ENCODE data around the gene FAM20A. TPM values are rescaled to one million over a fixed set of nuclear protein-coding genes. Genes with fewer than 3 reads are reported as not detected.

FAM20A gene
- total and polyA plus RNA-seq, 7 donors, result 0.46 to 10.0 (median 5.4) TPM

DNA sequence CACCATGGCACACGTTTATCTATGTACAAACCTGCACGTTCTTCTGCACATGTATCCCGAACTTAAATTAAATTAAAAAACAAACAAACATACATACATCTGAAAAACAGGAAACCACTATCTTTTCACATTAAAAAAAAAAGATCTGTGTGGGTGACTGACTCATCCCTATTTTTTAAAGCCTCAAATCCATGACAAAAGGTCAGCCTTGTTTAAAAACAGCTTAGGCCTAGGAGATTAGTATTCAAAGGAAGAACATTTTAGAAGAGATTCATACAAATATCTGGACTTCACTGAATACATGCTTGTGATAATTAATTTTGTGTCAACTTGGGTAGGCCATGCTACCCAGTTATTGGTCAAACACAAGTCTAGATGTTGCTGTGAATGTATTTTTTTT is 93.6 kb downstream of the FAM20A start:
- peaks cover 0 to 6% (median 3%) of the 10 kb centered on the region in 4 donors for H3K4me1 ChIP-seq
- no peak overlapping the region for H3K4me3 ChIP-seq
- TF ChIP-seq POLR2AphosphoS5 (IDR thresholded peaks at IDR 0.05), result no peak
- no peak for TF ChIP-seq EP300 (IDR thresholded peaks at IDR 0.05)
- TF ChIP-seq, protein P1, sequence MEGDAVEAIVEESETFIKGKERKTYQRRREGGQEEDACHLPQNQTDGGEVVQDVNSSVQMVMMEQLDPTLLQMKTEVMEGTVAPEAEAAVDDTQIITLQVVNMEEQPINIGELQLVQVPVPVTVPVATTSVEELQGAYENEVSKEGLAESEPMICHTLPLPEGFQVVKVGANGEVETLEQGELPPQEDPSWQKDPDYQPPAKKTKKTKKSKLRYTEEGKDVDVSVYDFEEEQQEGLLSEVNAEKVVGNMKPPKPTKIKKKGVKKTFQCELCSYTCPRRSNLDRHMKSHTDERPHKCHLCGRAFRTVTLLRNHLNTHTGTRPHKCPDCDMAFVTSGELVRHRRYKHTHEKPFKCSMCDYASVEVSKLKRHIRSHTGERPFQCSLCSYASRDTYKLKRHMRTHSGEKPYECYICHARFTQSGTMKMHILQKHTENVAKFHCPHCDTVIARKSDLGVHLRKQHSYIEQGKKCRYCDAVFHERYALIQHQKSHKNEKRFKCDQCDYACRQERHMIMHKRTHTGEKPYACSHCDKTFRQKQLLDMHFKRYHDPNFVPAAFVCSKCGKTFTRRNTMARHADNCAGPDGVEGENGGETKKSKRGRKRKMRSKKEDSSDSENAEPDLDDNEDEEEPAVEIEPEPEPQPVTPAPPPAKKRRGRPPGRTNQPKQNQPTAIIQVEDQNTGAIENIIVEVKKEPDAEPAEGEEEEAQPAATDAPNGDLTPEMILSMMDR (IDR thresholded peaks at IDR 0.05), result no peak
- no peak for TF ChIP-seq POLR2A (IDR thresholded peaks at IDR 0.05)
- H3K9me3 ChIP-seq, result no peaks in the 10 kb centered on the region
- no peak overlapping the region for H3K27ac ChIP-seq
- DNase-seq, result no peak
- 82 to 85% methylated on average over 3 of the region's 3 CpGs for WGBS, 2 donors
- H3K36me3 ChIP-seq, result no peaks in the 10 kb centered on the region
- intact Hi-C loops (cut with DNase I), result no loop called here
- H3K27me3 ChIP-seq, result no peaks in the 10 kb centered on the region

DNA sequence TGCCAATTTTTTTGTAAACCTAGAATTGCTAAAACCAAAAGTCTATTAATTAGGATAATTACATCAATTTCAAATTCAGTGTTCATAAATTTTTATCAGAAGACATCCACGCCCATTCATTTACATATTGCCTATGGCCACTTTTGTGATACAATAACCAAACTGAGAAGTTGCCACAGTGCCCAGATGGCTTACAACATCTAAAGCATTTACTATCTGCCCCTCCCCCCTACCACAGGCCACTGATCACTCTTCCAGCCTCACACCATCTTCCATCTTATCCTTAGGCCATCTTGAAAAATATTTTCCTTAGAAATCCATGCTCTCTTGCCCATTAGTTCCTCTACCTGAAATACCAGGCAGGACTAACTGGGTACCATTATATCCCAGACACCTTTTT is 95.2 kb downstream of the FAM20A start:
- Histone ChIP-seq H3K36me3 (no peaks in the 10 kb centered on the region), H3K4me1 (peaks cover 0 to 1% (median 0%) of the 10 kb centered on the region in 4 donors), H3K27ac (no peak overlapping the region), H3K9me3 (no peaks in the 10 kb centered on the region), H3K27me3 (peaks cover 0 to under 1% (median 0%) of the 10 kb centered on the region in 3 donors), H3K4me3 (no peak overlapping the region)
- no peak for DNase-seq
- intact Hi-C loops (cut with DNase I), result no loop called here
- TF ChIP-seq, protein P1 (IDR thresholded peaks at IDR 0.05), result no peak
- TF ChIP-seq POLR2A (IDR thresholded peaks at IDR 0.05) (no peak), POLR2AphosphoS5 (IDR thresholded peaks at IDR 0.05) (no peak), EP300 (IDR thresholded peaks at IDR 0.05) (no peak)
- WGBS, 2 donors, result 87 to 97% methylated on average over 1 of the region's 1 CpG

DNA sequence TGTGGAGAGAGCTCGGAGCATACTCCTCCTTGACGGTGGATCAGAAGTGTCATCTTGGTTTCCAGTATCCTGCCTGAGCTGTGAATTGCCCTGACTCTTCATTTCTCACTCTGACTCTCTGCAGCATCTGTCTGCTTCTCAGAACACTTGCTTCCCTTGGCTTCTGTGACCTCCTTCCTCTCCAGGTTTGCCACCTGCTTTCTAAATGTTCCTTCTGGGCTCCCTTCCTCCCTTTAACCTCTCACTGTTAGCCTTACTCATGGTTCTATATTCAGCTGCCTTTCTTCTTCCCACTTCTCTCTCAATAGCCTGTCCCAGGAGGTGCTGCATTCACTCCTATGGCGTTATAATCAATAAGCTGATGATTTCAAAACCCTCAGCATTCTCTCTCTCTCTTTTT is 100.1 kb downstream of the FAM20A start:
- no peak for DNase-seq
- H3K27me3 ChIP-seq, result peaks cover 0 to 8% (median 0%) of the 10 kb centered on the region in 3 donors
- no peak overlapping the region for H3K4me3 ChIP-seq
- no peaks in the 10 kb centered on the region for H3K9me3 ChIP-seq
- no peaks in the 10 kb centered on the region for H3K36me3 ChIP-seq
- intact Hi-C loops (cut with DNase I), result no loop called here
- H3K4me1 ChIP-seq, result no peaks in the 10 kb centered on the region
- no peak overlapping the region for H3K27ac ChIP-seq
- WGBS, 2 donors, result 74 to 89% methylated on average over 3 of the region's 3 CpGs
- TF ChIP-seq POLR2A (IDR thresholded peaks at IDR 0.05), result no peak
- TF ChIP-seq POLR2AphosphoS5 (IDR thresholded peaks at IDR 0.05), result no peak
- TF ChIP-seq, protein P1 (IDR thresholded peaks at IDR 0.05), result no peak
- TF ChIP-seq EP300 (IDR thresholded peaks at IDR 0.05), result no peak

DNA sequence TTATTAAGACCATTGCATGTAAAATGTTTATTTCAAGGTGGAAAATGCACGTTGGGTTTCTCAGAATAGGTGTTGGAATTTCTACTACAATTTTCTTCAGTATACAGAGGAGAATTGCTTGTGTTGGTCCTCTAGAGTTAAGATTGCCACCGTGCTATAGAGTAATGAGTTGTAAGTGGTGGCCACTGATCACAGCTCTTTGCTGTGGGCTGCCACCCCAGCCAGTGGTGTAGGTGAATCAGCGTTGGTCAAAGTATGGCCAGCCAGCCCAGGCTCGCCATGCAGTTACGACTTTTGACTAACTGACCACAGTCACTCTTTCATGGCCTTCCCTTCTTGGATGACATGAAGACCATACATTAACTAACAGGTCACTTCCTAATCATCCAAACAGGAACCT is 101.6 kb downstream of the FAM20A start:
- no peak for DNase-seq
- peaks cover 0 to 8% (median 0%) of the 10 kb centered on the region in 3 donors for H3K27me3 ChIP-seq
- H3K4me1 ChIP-seq, result no peaks in the 10 kb centered on the region
- intact Hi-C loops (cut with DNase I), result no loop called here
- no peak overlapping the region for H3K27ac ChIP-seq
- no peaks in the 10 kb centered on the region for H3K36me3 ChIP-seq
- TF ChIP-seq POLR2AphosphoS5 (IDR thresholded peaks at IDR 0.05), result no peak
- WGBS, 2 donors, result 92 to 95% methylated on average over 5 of the region's 5 CpGs
- H3K4me3 ChIP-seq, result no peak overlapping the region
- no peaks in the 10 kb centered on the region for H3K9me3 ChIP-seq

DNA sequence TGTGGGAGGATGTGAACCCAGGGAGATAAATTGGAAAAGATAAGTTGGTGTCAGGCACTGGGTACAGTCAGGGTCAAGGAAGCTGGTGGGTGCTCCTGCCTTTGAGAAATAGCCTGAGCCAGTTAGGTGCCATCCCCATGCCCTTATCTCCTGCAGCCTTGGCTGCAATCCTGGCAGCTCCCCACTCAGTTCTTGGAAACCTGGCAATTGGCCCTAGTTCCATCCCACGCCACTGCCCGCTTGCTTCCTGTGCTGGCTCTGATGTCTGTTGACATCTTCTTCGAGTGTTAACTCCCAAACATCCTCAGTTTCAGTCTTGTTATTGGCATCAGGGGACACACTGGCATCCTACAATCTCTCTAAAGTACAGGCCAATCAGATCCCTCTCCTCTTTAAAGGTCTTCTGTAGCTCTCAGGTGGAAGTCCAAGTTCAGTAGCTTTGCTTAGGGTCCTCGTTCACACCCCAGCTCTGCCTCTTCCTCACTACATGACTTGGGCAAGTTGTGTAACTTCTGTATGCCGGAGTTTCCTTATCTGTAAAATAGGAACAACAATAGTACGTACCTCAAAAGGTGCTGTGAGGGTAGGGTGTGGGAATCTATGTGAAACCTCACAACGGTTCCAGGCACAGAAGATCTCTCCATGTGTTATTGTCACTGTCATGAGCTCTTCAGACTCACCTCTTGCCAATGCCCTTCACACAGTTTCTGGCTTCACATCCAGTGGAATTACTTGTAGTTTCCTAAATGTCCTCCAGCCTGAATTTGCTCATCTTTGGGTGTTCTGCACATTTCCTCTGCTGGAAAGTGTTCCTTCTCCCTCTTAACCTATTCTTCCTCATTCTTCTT is 102.5 kb downstream of the FAM20A start:
- H3K27me3 ChIP-seq, result peaks cover 0 to 8% (median 0%) of the 10 kb centered on the region in 3 donors
- intact Hi-C loops (cut with DNase I), result no loop called here
- WGBS, 2 donors, result 44 to 59% methylated on average over 7 of the region's 7 CpGs
- H3K4me3 ChIP-seq, result no peak overlapping the region
- TF ChIP-seq POLR2A (IDR thresholded peaks at IDR 0.05), result no peak
- TF ChIP-seq, protein P1 (IDR thresholded peaks at IDR 0.05), result no peak
- no peak for TF ChIP-seq POLR2AphosphoS5 (IDR thresholded peaks at IDR 0.05)
- no peak for TF ChIP-seq EP300 (IDR thresholded peaks at IDR 0.05)
- H3K36me3 ChIP-seq, result no peaks in the 10 kb centered on the region
- H3K27ac ChIP-seq, result peak overlapping the region in 3 of 4 donors; percentile 10 to 49 (median 20)
- no peaks in the 10 kb centered on the region for H3K9me3 ChIP-seq
- no peak for DNase-seq
- peaks cover 0 to 1% (median 0%) of the 10 kb centered on the region in 4 donors for H3K4me1 ChIP-seq

Measured in sigmoid colon (tissue), 7 donors.